ENCODE measurements around the gene RNF113B.

The RNF113B gene

GRCh38 chr13:98208606-98209005 is 31.5 kb upstream of the RNF113B start:
- no peak for TF ChIP-seq CTCF (IDR thresholded peaks at IDR 0.05; ENCODE audit: control extremely low read depth, extremely low read depth, low read depth, missing control alignments)
- no peak for DNase-seq (ENCODE audit: extremely low spot score)
- ChIA-PET POLR2A (no interaction called here), CTCF (no interaction called here)

- TF ChIP-seq CTCF (IDR thresholded peaks at IDR 0.05; ENCODE audit: control extremely low read depth, extremely low read depth, low read depth, missing control alignments): no peak
- POLR2A ChIA-PET: no interaction called here
- DNase-seq (ENCODE audit: extremely low spot score): no peak
- CTCF ChIA-PET: interaction anchor here (1.8 kb wide), 1 partner anchor 8 kb away, joined by 4 read pairs; no protein-coding TSS in a partner anchor
Observed at GRCh38 chr13:98207416-98207815, 30.3 kb upstream of the RNF113B start.

GRCh38 chr13:98206946-98207345 is 29.9 kb upstream of the RNF113B start:
- ChIA-PET CTCF (interaction anchor here (1.4 to 1.8 kb wide), 2 partner anchors 9 to 11 kb away, joined by 4 read pairs; no protein-coding TSS in a partner anchor), POLR2A (no interaction called here)
- DNase-seq (ENCODE audit: extremely low spot score): no peak
- TF ChIP-seq CTCF (IDR thresholded peaks at IDR 0.05; ENCODE audit: control extremely low read depth, extremely low read depth, low read depth, missing control alignments): no peak

DNA sequence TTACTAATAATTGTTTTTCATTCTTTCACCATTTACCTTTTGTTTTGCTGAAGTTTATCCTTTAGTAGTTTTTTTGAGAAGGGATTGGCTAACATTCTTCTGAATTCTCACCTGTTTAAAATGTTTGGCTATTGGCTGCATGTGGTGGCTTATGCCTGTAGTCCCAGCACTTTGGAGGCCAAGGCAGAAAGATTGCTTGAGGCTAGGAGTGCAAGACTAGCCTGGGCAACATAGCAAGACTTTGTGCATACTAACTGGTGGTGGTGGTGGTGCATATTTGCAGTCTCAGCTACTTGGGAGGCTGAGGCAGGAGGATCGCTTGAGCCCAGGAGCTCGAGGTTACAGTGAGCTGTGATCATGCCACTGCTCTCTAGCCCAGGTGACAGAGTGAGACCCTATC is 27.5 kb upstream of the RNF113B start:
- DNase-seq (ENCODE audit: extremely low spot score): no peak
- POLR2A ChIA-PET: no interaction called here
- no peak for TF ChIP-seq CTCF (IDR thresholded peaks at IDR 0.05; ENCODE audit: control extremely low read depth, extremely low read depth, low read depth, missing control alignments)
- CTCF ChIA-PET: interaction anchor here (2.3 kb wide), 1 partner anchor 11 kb away, joined by 9 read pairs; no protein-coding TSS in a partner anchor

DNA sequence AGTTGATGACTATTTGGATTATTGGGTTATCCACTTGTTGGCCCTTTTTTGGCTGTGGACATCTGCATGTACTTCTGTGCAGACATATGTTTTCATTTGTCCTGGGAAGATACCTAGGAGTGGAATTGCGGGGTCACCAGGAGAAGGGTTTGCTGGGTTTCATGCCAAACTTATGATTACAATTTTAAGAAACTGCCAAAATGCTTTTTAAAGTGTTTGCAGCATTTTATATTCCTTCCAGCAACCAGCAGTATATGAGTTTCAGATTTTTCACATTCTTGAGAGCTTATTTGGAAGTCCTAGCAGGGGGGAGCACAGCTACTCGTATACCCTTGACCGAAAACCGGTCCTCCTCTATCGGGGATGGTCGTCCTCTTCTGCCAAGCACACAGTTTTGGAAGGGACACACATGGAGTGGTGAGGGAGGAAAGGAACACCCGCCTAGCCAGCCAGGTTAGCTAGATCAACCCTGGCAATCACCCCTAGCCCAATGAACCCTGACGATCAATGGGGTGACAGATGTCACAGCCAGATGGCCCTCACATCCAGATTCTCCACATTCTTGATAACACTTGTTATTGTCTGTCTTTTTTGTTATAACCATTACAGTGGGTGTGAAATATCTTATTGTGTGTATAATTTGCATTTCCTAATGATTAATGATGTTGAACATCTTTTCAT is 26.7 kb upstream of the RNF113B start:
- no peak for TF ChIP-seq CTCF (IDR thresholded peaks at IDR 0.05; ENCODE audit: control extremely low read depth, extremely low read depth, low read depth, missing control alignments)
- no peak for DNase-seq (ENCODE audit: extremely low spot score)
- ChIA-PET POLR2A (no interaction called here), CTCF (interaction anchor here (2.3 kb wide), 1 partner anchor 12 kb away, joined by 9 read pairs; no protein-coding TSS in a partner anchor)

DNA sequence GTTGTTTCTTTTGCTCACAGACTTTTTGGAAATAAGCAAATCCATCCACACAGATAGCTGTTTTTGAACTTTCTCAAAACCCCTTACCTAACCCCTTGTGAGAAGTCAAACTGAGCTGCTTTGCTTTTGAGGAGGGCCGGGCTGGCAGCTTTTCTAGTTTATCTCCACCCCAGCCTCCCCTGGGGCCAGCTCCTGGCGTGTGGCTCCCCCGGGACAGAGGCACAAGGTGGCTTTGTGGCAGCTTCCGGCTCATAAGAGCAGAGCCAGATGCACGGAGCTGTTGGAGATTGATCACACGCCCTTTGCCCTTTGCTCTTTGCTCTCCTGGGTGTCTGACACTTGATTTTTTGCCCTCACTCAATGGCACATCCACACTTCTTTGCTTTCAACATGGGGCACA is 24.9 kb upstream of the RNF113B start:
- TF ChIP-seq CTCF (IDR thresholded peaks at IDR 0.05; ENCODE audit: control extremely low read depth, extremely low read depth, low read depth, missing control alignments): no peak
- ChIA-PET CTCF (interaction anchor here (0.6 kb wide), 1 partner anchor 9 kb away, joined by 3 read pairs; no protein-coding TSS in a partner anchor), POLR2A (no interaction called here)
- no peak for DNase-seq (ENCODE audit: extremely low spot score)
